ENCODE measurements around the gene KIF26B.

Gene KIF26B

GRCh38 chr1:245516284-245516759 is 361.5 kb downstream of the KIF26B start:
- peak; percentile 60 for TF ChIP-seq CTCF (conservative IDR thresholded peaks at IDR 0.05)
- no peak overlapping the region for H3K27ac ChIP-seq

GRCh38 chr1:245520611-245521010 is 365.8 kb downstream of the KIF26B start:
- no peak for TF ChIP-seq CTCF (conservative IDR thresholded peaks at IDR 0.05)
- H3K27ac ChIP-seq, result no peak overlapping the region

GRCh38 chr1:245526141-245526540 is 371.4 kb downstream of the KIF26B start:
- no peak overlapping the region for H3K27ac ChIP-seq
- no peak for TF ChIP-seq CTCF (conservative IDR thresholded peaks at IDR 0.05)

GRCh38 chr1:245528258-245528635 is 373.5 kb downstream of the KIF26B start:
- no peak for TF ChIP-seq CTCF (conservative IDR thresholded peaks at IDR 0.05)
- H3K27ac ChIP-seq, result no peak overlapping the region

- TF ChIP-seq CTCF (conservative IDR thresholded peaks at IDR 0.05), result no peak
- H3K27ac ChIP-seq, result no peak overlapping the region
Observed at GRCh38 chr1:245530937-245531336, 376.2 kb downstream of the KIF26B start.

GRCh38 chr1:245537992-245538391 is 383.2 kb downstream of the KIF26B start:
- H3K27ac ChIP-seq, result no peak overlapping the region
- no peak for TF ChIP-seq CTCF (conservative IDR thresholded peaks at IDR 0.05)

- TF ChIP-seq CTCF (conservative IDR thresholded peaks at IDR 0.05), result no peak
- no peak overlapping the region for H3K27ac ChIP-seq
Observed at GRCh38 chr1:245538671-245539070, 383.9 kb downstream of the KIF26B start.

- no peak overlapping the region for H3K27ac ChIP-seq
- TF ChIP-seq CTCF (conservative IDR thresholded peaks at IDR 0.05), result no peak
Observed at GRCh38 chr1:245541369-245541768, 386.6 kb downstream of the KIF26B start.

All from VCaP (cell line).